Prostate gland (tissue), 2 donors: ENCODE results near the gene COL1A1. TPM values are rescaled to one million over a fixed set of nuclear protein-coding genes. Genes with fewer than 3 reads are reported as not detected.

Experiments
- DNase-seq: peaks from one replicate; pipeline ENCODE4 v3.0.0-alpha.2; 2019; ENCODE audit warnings: low spot score
- H3K27ac ChIP-seq, 2 donors: fragments of 200-600 bp; sonication (generic); 2 replicates each; pipeline ENCODE4 v1.5.1; 2017 to 2019
- H3K27me3 ChIP-seq: fragments of 200-600 bp; sonication (generic); replicated peaks from 2 replicates; pipeline ENCODE4 v1.5.1; 2019; ENCODE audit not compliant: insufficient read depth
- H3K36me3 ChIP-seq, 2 donors: fragments of 200-600 bp; sonication (generic); 1 replicate in 1 of 2; 2 replicates in 1 of 2; pipeline versions ENCODE4 v1.5.1 to v1.8.1; 2017 to 2019
- H3K4me1 ChIP-seq: fragments of 200-600 bp; sonication (generic); replicated peaks from 2 replicates; pipeline ENCODE4 v1.5.1; 2019
- H3K4me3 ChIP-seq, 2 donors: fragments of 200-600 bp; sonication (generic); 2 replicates each; pipeline ENCODE4 v1.5.1; 2017 to 2019
- H3K9me3 ChIP-seq: fragments of 200-600 bp; sonication (generic); 2 replicates; pipeline ENCODE4 v1.5.1; 2017
- CTCF ChIP-seq, 4 experiments: fragments of 200-600 bp in 2 of 4; fragments of 450-650 bp in 2 of 4; sonication (generic) in 2 of 4; IDR thresholded peaks; 1 replicate in 3 of 4; 2 replicates in 1 of 4; pipeline ENCODE4 v1.5.1; 2016 to 2019; ENCODE audit warnings: antibody characterized with exemption in 4 of 4, mild to moderate bottlenecking in 2 of 4, moderate library complexity in 2 of 4
- POLR2A ChIP-seq: fragments of 450-650 bp; IDR thresholded peaks from one replicate; pipeline ENCODE4 v1.6.1; 2016; ENCODE audit warnings: antibody characterized with exemption, mild to moderate bottlenecking
- POLR2AphosphoS5 ChIP-seq: sonication (generic); formaldehyde crosslinking; IDR thresholded peaks from one replicate; pipeline ENCODE4 v1.6.1; 2017; ENCODE audit warnings: antibody characterized with exemption
- WGBS: methylation state at CpG from one replicate; pipeline ENCODE4 v1.1.5; 2018; 5-methylcytosine and 5-hydroxymethylcytosine counted together
- intact Hi-C: fragments of 100-400 bp; cut with DNase I; formaldehyde crosslinking; loops from one replicate; pipeline ENCODE4 v1.14.2; 2022
- total RNA-seq, 2 donors: library from RNA; depleted of rRNA; stranded (reverse); fragments of >200 nt; gene quantifications; one replicate each; pipeline ENCODE4 v1.1.0, GENCODE V29; 2016

Gene COL1A1
- total RNA-seq, 2 donors from 2014 or later = 21.5 to 81.0 TPM

GRCh38 chr17:50152736-50153135 lies 48.7 kb downstream of the COL1A1 start:
- Histone ChIP-seq H3K36me3 (no peaks in the 10 kb centered on the region), H3K9me3 (no peaks in the 10 kb centered on the region), H3K27ac (peak overlapping the region; percentile 77 to 90), H3K4me1 (peaks cover 17% of the 10 kb centered on the region), H3K4me3 (no peak overlapping the region), H3K27me3 (no peaks in the 10 kb centered on the region)
- DNase-seq = no peak
- intact Hi-C loops = loop anchor here (5.0 to 10.0 kb wide), 2 partner anchors 35 to 58 kb away; partner anchors contain the start of gene PDK2
- WGBS = 78% methylated on average over 7 of the region's 7 CpGs
- TF ChIP-seq CTCF (IDR thresholded peaks at IDR 0.05) = no peak
- no peak for TF ChIP-seq POLR2AphosphoS5
- no peak for TF ChIP-seq POLR2A

- H3K4me3 ChIP-seq = peak overlapping the region; percentile 69 to 86
- 3% methylated on average over 12 of the region's 12 CpGs for WGBS
- intact Hi-C loops = loop anchor here (5.0 to 10.0 kb wide), 2 partner anchors 35 to 57 kb away; partner anchors contain the start of gene PDK2
- H3K9me3 ChIP-seq = no peaks in the 10 kb centered on the region
- peak overlapping the region; percentile 77 to 90 for H3K27ac ChIP-seq
- no peaks in the 10 kb centered on the region for H3K36me3 ChIP-seq
- peak; percentile 91 for DNase-seq
- no peaks in the 10 kb centered on the region for H3K27me3 ChIP-seq
- H3K4me1 ChIP-seq = peaks cover 19% of the 10 kb centered on the region
- TF ChIP-seq POLR2AphosphoS5 (peak; percentile 77), POLR2A (peak; percentile 31), CTCF (IDR thresholded peaks at IDR 0.05) (peak in 2 of 4 experiments; percentile 18 to 41)
These were observed 49.4 kb downstream of the COL1A1 start for GRCh38 chr17:50151937-50152547.

- DNase-seq = peak; percentile 86
- Histone ChIP-seq H3K9me3 (no peaks in the 10 kb centered on the region), H3K27ac (peak overlapping the region; percentile 77 to 90), H3K4me3 (peak overlapping the region; percentile 69 to 86), H3K27me3 (no peaks in the 10 kb centered on the region), H3K36me3 (no peaks in the 10 kb centered on the region), H3K4me1 (peaks cover 19% of the 10 kb centered on the region)
- intact Hi-C loops = loop anchor here (5.0 to 10.0 kb wide), 2 partner anchors 34 to 56 kb away; partner anchors contain the start of gene PDK2
- under 1% methylated on average over 32 of the region's 40 CpGs for WGBS
- peak; percentile 60 for TF ChIP-seq POLR2AphosphoS5
- TF ChIP-seq POLR2A = peak; percentile 73
- TF ChIP-seq CTCF (IDR thresholded peaks at IDR 0.05) = peak; percentile 43 to 76 (median 56)
These were observed 50.1 kb downstream of the COL1A1 start for GRCh38 chr17:50151041-50151936.

DNA sequence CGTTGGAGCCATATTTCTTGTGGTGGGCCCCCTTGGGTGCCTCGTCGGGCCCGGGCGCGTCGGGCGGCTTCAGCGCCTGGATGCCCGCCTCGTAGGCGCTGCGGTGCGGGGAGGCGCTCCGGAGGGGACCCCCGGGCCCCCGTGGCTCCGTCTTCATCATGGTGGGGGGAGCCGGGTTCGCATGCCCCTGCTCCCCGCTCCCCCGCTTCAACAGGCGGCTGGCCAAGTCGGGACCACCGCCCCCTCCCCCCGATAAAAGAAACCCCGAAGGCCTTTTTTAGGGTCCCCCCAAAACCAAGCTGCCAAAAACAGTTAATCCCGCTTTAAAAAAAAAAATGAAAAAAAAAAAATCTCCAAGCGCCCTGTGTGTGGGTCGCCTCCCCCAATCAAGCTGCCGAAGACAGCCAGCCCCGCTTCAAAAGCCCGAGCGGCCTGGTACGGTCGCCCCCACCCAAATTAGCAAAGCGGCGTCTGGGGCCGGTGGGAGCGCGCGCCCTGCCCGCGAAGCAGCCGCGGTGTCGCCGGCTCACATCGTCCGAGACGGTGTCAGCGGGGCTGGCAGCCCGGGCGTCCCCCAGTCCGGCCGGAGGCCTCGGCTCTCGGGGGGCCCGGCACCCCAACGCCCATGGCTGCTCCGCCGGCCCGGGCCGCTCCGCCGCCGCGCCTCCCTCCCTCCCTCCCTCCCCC lies 50.9 kb downstream of the COL1A1 start, which contains the start of gene PPP1R9B:
PPP1R9B (minus strand) TSS at position 324 of the 687 bp plus-strand sequence; CDS start at position 160, 164 bp downstream.
- TF ChIP-seq POLR2AphosphoS5 (no peak), CTCF (IDR thresholded peaks at IDR 0.05) (no peak), POLR2A (no peak)
- Histone ChIP-seq H3K27me3 (no peaks in the 10 kb centered on the region), H3K36me3 (no peaks in the 10 kb centered on the region), H3K4me3 (peak within 1 kb of the TSS; percentile 69 to 86), H3K4me1 (peaks cover 19% of the 10 kb centered on the region), H3K9me3 (no peaks in the 10 kb centered on the region), H3K27ac (peak within 1 kb of the TSS; percentile 77 to 90)
- intact Hi-C loops = loop anchor here (5.0 to 10.0 kb wide), 2 partner anchors 33 to 56 kb away; partner anchors contain the start of gene PDK2
- under 1% methylated on average over 62 of the region's 69 CpGs for WGBS
- no peak for DNase-seq
